Measurements from ENCODE around the gene DUXA.
"Not testable (repeated sequence)": the region's sequence is repeated elsewhere in the genome, so short reads cannot be mapped to it uniquely, and the experiment has no call there.

GRCh38 chr19:57197874-57198273 is 30.6 kb upstream of the DUXA start:
- TF ChIP-seq CTCF (conservative IDR thresholded peaks at IDR 0.05; ENCODE audit: low read depth, low read length); EZH2 (IDR thresholded peaks at IDR 0.05; ENCODE audit: low read length, unreplicated experiment): not testable (repeated sequence)

All from PC-3 (cell line).